Measurements from ENCODE around the gene MEAF6. TPM values are rescaled to one million over a fixed set of nuclear protein-coding genes. Genes with fewer than 3 reads are reported as not detected.
"Not testable (repeated sequence)": the region's sequence is repeated elsewhere in the genome, so short reads cannot be mapped to it uniquely, and the experiment has no call there.

The MEAF6 gene
- total RNA-seq, 1 experiment from 2014 or later: 60.1 TPM

DNA sequence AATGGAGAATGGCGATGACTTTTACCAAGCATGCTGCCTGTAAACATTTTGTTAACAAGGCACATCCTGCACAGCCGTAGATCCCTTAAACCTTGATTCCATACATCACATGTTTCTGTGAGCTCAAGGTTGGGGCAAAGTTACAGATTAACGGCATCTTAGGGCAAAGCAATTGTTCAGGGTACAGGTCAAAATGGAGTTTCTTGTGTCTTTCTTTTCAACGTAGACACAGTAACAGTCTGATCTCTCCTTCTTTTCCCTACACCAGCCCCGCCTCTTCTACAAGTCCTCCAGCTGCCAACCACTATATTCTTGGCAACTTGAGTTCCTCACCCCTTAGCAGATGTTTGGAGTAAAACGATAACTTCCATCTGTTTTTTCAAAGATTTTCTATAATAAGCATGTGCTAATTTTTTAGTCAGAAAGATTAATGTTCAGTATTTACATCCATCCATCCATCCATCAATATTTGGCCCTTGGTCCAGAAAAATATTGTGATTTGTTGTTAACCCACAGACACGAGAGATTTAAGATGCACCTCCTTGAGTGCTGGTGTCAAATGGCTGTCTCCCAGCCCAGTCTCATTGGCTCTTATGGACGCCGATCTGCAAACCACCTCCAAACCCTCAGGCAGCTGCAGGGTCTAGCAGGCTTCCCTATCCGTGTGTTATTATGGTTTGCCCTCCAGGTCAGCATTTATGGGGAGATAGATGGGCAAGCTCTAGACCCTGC is 46.0 kb upstream of the MEAF6 start:
- Mint-ChIP-seq H3K4me1 (ENCODE audit: low read depth, unreplicated experiment) (no peaks in the 10 kb centered on the region), H3K27me3 (ENCODE audit: unreplicated experiment) (no peaks in the 10 kb centered on the region), H3K4me3 (ENCODE audit: low read depth, unreplicated experiment) (no peak overlapping the region), H3K36me3 (ENCODE audit: insufficient read depth, unreplicated experiment) (peaks cover 16% of the 10 kb centered on the region), H3K27ac (ENCODE audit: unreplicated experiment) (no peak overlapping the region), H3K9me3 (ENCODE audit: low read depth, unreplicated experiment) (no peaks in the 10 kb centered on the region)
- no peak for DNase-seq
- CTCF ChIA-PET: no interaction called here
- intact Hi-C loops (cut with micrococcal nuclease; ENCODE audit: unreplicated experiment): no loop called here
- BruUV-seq (replicated peaks): no TSS peak
- TF ChIP-seq, protein P1, sequence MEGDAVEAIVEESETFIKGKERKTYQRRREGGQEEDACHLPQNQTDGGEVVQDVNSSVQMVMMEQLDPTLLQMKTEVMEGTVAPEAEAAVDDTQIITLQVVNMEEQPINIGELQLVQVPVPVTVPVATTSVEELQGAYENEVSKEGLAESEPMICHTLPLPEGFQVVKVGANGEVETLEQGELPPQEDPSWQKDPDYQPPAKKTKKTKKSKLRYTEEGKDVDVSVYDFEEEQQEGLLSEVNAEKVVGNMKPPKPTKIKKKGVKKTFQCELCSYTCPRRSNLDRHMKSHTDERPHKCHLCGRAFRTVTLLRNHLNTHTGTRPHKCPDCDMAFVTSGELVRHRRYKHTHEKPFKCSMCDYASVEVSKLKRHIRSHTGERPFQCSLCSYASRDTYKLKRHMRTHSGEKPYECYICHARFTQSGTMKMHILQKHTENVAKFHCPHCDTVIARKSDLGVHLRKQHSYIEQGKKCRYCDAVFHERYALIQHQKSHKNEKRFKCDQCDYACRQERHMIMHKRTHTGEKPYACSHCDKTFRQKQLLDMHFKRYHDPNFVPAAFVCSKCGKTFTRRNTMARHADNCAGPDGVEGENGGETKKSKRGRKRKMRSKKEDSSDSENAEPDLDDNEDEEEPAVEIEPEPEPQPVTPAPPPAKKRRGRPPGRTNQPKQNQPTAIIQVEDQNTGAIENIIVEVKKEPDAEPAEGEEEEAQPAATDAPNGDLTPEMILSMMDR (IDR thresholded peaks at IDR 0.05; ENCODE audit: unreplicated experiment): no peak

DNA sequence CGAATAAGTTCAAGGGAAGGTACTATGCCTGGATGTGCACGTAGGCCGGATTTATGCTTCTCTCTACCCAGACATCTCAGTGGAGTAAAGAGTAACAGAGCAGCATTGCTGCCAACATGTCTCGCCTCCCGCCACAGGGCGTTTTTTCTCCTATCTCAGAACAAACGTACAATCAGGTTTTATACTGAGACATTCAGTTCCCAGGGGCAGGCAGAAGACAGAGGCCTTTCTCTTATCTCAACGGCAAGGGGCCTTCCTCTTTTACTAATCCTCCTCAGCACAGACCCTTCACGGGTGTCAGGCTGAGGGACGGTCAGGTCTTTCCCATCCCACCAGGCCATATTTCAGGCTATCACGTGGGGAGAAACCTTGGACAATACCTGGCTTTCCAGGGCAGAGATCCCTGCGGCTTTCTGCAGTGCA is 45.4 kb upstream of the MEAF6 start:
- H3K9me3 Mint-ChIP-seq (ENCODE audit: low read depth, unreplicated experiment); H3K27ac Mint-ChIP-seq (ENCODE audit: unreplicated experiment); H3K27me3 Mint-ChIP-seq (ENCODE audit: unreplicated experiment); DNase-seq; H3K4me3 Mint-ChIP-seq (ENCODE audit: low read depth, unreplicated experiment); BruUV-seq (replicated peaks); H3K4me1 Mint-ChIP-seq (ENCODE audit: low read depth, unreplicated experiment); CTCF ChIA-PET; intact Hi-C loops (cut with micrococcal nuclease; ENCODE audit: unreplicated experiment): not testable (repeated sequence)
- peaks cover 12% of the 10 kb centered on the region for H3K36me3 Mint-ChIP-seq (ENCODE audit: insufficient read depth, unreplicated experiment)

DNA sequence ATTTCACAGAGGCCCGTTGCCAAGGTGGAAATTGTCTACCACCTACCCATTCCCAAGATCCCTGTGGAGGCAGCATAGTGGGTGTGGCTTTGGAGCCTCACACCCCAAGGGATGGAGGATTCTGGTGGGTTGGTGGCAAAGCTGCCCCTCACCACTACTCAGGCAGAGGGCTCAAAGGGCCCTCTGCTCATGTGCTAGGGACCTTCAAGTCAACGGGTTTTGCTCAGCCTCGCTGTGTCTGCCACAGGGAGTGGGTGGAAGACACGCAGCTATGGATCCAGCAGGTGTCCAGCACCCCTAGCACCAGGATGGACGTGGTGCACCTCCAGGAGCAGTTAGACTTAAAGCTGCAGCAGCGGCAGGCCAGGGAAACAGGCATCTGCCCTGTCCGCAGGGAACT is 44.5 kb upstream of the MEAF6 start:
- no peak for DNase-seq
- no peak overlapping the region for H3K4me3 Mint-ChIP-seq (ENCODE audit: low read depth, unreplicated experiment)
- no TSS peak for BruUV-seq (replicated peaks)
- TF ChIP-seq, protein P1 (IDR thresholded peaks at IDR 0.05; ENCODE audit: unreplicated experiment): no peak
- H3K27me3 Mint-ChIP-seq (ENCODE audit: unreplicated experiment): no peaks in the 10 kb centered on the region
- no peak overlapping the region for H3K27ac Mint-ChIP-seq (ENCODE audit: unreplicated experiment)
- H3K4me1 Mint-ChIP-seq (ENCODE audit: low read depth, unreplicated experiment): no peaks in the 10 kb centered on the region
- no peaks in the 10 kb centered on the region for H3K9me3 Mint-ChIP-seq (ENCODE audit: low read depth, unreplicated experiment)
- peaks cover 11% of the 10 kb centered on the region for H3K36me3 Mint-ChIP-seq (ENCODE audit: insufficient read depth, unreplicated experiment)
- CTCF ChIA-PET: interaction anchor here (0.6 kb wide), 1 partner anchor 40 kb away, joined by 5 read pairs; no protein-coding TSS in a partner anchor
- intact Hi-C loops (cut with micrococcal nuclease; ENCODE audit: unreplicated experiment): no loop called here

DNA sequence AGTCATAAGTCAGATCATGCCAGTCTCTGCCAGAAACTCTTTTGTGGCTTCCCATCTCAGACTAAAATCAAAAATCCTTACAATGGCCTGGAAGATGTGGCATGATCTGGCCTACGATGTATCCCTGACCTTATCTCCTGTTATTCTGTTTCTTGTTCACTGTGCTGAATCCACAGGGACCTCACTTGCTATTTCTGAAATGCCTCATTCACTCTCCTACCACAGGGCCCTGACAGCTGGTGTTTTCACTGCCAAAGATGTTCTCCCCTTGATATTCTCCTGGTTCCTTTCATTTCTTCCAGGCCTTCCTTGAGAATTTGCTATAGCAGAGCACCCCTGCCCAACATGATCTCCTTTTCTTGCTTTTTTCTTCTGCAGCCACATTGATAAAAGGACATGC is 43.8 kb upstream of the MEAF6 start:
- intact Hi-C loops (cut with micrococcal nuclease; ENCODE audit: unreplicated experiment): no loop called here
- TF ChIP-seq, protein P1 (IDR thresholded peaks at IDR 0.05; ENCODE audit: unreplicated experiment): no peak
- peaks cover 18% of the 10 kb centered on the region for H3K36me3 Mint-ChIP-seq (ENCODE audit: insufficient read depth, unreplicated experiment)
- no peaks in the 10 kb centered on the region for H3K27me3 Mint-ChIP-seq (ENCODE audit: unreplicated experiment)
- no TSS peak for BruUV-seq (replicated peaks)
- H3K4me3 Mint-ChIP-seq (ENCODE audit: low read depth, unreplicated experiment): no peak overlapping the region
- DNase-seq: no peak
- CTCF ChIA-PET: no interaction called here
- peaks cover under 1% of the 10 kb centered on the region for H3K4me1 Mint-ChIP-seq (ENCODE audit: low read depth, unreplicated experiment)
- H3K27ac Mint-ChIP-seq (ENCODE audit: unreplicated experiment): peak overlapping the region; percentile 3
- H3K9me3 Mint-ChIP-seq (ENCODE audit: low read depth, unreplicated experiment): no peaks in the 10 kb centered on the region

DNA sequence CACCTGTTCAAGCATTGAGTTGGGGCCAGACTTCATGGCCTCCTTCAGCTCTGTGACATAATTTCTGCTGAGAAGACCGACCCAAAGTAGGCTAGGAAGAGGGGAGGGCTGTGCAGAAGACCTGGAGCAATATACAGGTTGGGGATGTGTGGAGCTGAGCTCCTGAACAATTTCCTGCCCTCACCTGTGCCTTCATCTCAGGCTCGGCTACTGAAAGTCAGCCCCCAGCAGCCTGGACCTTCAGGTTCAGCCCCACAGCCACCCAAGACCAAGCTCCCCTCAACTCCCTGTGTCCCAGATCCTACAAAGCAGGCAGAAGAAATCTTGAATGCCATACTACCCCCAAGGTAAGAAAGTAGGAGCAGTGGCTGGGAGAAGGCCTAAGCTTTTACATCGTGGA is 42.8 kb upstream of the MEAF6 start:
- Mint-ChIP-seq H3K4me1 (ENCODE audit: low read depth, unreplicated experiment) (peaks cover 11% of the 10 kb centered on the region), H3K36me3 (ENCODE audit: insufficient read depth, unreplicated experiment) (peaks cover 26% of the 10 kb centered on the region), H3K4me3 (ENCODE audit: low read depth, unreplicated experiment) (no peak overlapping the region), H3K9me3 (ENCODE audit: low read depth, unreplicated experiment) (no peaks in the 10 kb centered on the region), H3K27me3 (ENCODE audit: unreplicated experiment) (no peaks in the 10 kb centered on the region), H3K27ac (ENCODE audit: unreplicated experiment) (no peak overlapping the region)
- intact Hi-C loops (cut with micrococcal nuclease; ENCODE audit: unreplicated experiment): no loop called here
- no peak for DNase-seq
- TF ChIP-seq, protein P1 (IDR thresholded peaks at IDR 0.05; ENCODE audit: unreplicated experiment): no peak
- no TSS peak for BruUV-seq (replicated peaks)
- CTCF ChIA-PET: no interaction called here

All from Calu3 (cell line).